ENCODE data around the gene CIAO2B. TPM values are rescaled to one million over a fixed set of nuclear protein-coding genes. Genes with fewer than 3 reads are reported as not detected.

CIAO2B gene
- total RNA-seq, 4 donors from 2014 or later, result 59.2 to 67.0 (median 63.7) TPM

DNA sequence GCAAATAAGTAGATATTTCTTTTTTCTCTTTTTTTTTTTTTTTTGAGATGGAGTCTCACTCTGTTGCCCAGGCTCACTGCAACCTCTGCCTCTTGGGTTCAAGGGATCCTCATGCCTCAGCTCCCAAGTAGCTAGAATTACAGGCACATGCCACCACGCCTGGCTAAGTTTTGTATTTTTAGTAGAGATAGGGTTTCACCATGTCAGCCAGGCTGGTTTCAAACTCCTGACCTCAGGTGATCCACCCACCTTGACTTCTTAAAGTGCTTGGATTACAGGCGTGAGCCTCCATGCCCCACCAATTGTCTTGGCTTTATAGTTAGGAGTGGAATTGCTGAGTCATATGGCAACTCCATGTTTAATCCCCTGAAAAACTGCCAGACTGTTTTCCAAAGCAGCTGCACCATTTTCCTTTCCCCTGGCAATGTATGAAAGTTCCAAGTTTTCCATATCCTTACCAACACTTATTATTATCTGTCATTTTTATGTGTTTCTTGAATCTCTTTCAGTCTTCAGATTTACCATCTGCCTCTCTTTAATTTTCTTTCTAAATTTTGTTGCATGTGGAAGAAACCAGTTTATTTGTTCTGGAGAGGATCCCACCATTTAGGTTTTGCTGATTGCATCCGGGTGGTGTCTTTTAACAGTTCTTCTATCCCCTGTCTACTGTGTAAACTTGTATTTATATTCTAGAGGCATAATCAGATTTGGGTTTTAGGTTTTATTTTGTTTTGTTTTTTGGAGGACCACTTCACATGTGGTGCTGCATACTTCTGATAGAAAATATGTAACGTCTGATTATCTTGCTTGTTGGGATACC is 17.0 kb upstream of the CIAO2B start:
- TF ChIP-seq, protein P1, sequence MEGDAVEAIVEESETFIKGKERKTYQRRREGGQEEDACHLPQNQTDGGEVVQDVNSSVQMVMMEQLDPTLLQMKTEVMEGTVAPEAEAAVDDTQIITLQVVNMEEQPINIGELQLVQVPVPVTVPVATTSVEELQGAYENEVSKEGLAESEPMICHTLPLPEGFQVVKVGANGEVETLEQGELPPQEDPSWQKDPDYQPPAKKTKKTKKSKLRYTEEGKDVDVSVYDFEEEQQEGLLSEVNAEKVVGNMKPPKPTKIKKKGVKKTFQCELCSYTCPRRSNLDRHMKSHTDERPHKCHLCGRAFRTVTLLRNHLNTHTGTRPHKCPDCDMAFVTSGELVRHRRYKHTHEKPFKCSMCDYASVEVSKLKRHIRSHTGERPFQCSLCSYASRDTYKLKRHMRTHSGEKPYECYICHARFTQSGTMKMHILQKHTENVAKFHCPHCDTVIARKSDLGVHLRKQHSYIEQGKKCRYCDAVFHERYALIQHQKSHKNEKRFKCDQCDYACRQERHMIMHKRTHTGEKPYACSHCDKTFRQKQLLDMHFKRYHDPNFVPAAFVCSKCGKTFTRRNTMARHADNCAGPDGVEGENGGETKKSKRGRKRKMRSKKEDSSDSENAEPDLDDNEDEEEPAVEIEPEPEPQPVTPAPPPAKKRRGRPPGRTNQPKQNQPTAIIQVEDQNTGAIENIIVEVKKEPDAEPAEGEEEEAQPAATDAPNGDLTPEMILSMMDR (IDR thresholded peaks at IDR 0.05; ENCODE audit: low read depth), result no peak

GRCh38 chr16:66950437-66950836 is 16.2 kb upstream of the CIAO2B start:
- TF ChIP-seq, protein P1 (IDR thresholded peaks at IDR 0.05; ENCODE audit: low read depth), result no peak

GRCh38 chr16:66949472-66949871 is 15.3 kb upstream of the CIAO2B start:
- TF ChIP-seq, protein P1 (IDR thresholded peaks at IDR 0.05; ENCODE audit: low read depth), result no peak

DNA sequence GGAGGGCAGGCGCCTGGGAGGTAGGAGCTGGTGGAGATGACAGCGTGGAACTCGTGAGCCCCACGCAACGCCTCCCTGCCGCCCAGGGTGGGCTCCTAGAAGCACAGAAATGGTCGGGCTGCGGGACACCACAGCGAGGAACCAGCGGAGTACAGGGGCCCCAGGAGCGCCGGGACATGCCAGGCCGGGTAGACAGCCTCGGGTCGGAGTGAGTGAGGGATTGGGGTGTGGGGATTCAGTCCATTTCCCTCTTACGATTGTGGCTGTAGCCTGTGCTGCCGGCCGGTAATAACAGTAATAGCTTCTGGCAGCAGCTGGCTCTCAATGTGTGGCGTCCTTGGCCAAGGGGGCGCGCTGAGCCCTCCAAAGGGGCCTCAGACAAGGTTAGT is 14.6 kb upstream of the CIAO2B start:
- TF ChIP-seq, protein P1 (IDR thresholded peaks at IDR 0.05; ENCODE audit: low read depth), result no peak

GRCh38 chr16:66948134-66948836 is 14.1 kb upstream of the CIAO2B start:
- TF ChIP-seq, protein P1 (IDR thresholded peaks at IDR 0.05; ENCODE audit: low read depth), result no peak

GRCh38 chr16:66947302-66948065 is 13.3 kb upstream of the CIAO2B start:
- TF ChIP-seq, protein P1 (IDR thresholded peaks at IDR 0.05; ENCODE audit: low read depth), result no peak

GRCh38 chr16:66946974-66947301 is 12.7 kb upstream of the CIAO2B start:
- TF ChIP-seq, protein P1 (IDR thresholded peaks at IDR 0.05; ENCODE audit: low read depth), result no peak

All from subcutaneous adipose tissue (tissue), 4 donors.